GM12874 (cell line): ENCODE measurements around the gene FANCI.

Experiments used
- CTCF ChIP-seq: IDR thresholded peaks from 2 replicates; pipeline ENCODE4 v1.5.1; 2011; ENCODE audit warnings: low read depth, mild to moderate bottlenecking, control low read depth, low read length, moderate library complexity; ENCODE audit not compliant: insufficient read depth

The FANCI gene

GRCh38 chr15:89244574-89244903, 760 bp downstream of the FANCI start:
- no peak for TF ChIP-seq CTCF

GRCh38 chr15:89247446-89247845, 3.7 kb downstream of the FANCI start:
- TF ChIP-seq CTCF = no peak

GRCh38 chr15:89248584-89248983, 4.8 kb downstream of the FANCI start:
- no peak for TF ChIP-seq CTCF

GRCh38 chr15:89278307-89278706, 34.5 kb downstream of the FANCI start:
- no peak for TF ChIP-seq CTCF

GRCh38 chr15:89282631-89283030, 38.9 kb downstream of the FANCI start:
- no peak for TF ChIP-seq CTCF

GRCh38 chr15:89283201-89283600, 39.4 kb downstream of the FANCI start:
- TF ChIP-seq CTCF = no peak

- TF ChIP-seq CTCF = no peak
These were observed 48.2 kb downstream of the FANCI start for GRCh38 chr15:89291934-89292438.

- no peak for TF ChIP-seq CTCF
These were observed 49.2 kb downstream of the FANCI start for GRCh38 chr15:89293012-89293411.
